HG02759 (cell line): ENCODE measurements around the gene IDH2.

Experiments
- ATAC-seq: cut with Tn5 transposase; IDR thresholded peaks from one replicate; pipeline ENCODE4 v1.9.1; 2021; ENCODE audit warnings: mild to moderate bottlenecking, moderate library complexity; ENCODE audit not compliant: unreplicated experiment

Gene IDH2

DNA sequence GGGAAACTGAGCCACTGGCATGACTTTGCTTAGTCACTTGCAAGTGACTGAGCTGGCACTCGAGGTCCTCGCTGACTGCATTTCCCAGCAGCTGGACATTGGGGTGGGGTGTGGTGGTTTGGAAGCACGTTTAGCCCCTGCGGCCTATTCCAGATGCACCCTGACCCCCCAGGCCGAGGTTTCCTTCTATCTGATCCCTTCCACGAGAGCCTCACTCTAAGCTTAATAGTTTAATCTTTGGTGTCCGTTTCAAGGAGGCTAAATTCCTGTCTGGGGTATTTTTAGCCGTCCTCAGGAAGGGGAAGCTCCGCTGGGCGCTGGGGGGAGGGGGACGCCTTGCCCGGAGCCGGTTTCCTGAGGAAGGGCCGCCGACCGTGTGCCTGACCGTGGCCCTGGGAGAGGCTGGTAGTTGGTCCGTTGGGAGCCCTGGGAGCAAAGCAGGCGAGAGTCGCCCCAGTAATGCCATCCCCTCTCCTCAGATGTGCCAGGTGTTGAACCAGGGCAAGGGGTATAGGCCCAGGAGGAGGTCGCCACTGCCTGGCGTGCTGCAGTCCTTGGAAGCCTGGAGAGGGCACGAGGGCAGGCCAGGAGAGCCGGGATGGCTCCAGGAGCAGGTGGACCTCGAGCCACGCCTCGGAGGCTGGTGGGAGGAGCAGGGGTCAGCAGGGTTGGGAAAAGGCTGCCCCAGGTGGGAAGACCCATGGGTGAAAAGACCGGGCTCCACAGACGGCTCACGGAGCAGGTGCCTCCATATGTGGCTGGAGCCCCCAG lies 37.2 kb downstream of the IDH2 start:
- no peak for ATAC-seq

- ATAC-seq: no peak
Measured at GRCh38 chr15:90063770-90064247, 38.5 kb downstream of the IDH2 start.

GRCh38 chr15:90062973-90063769 lies 39.1 kb downstream of the IDH2 start:
- no peak for ATAC-seq

- no peak for ATAC-seq
Measured at GRCh38 chr15:90062462-90062932, 39.8 kb downstream of the IDH2 start.

DNA sequence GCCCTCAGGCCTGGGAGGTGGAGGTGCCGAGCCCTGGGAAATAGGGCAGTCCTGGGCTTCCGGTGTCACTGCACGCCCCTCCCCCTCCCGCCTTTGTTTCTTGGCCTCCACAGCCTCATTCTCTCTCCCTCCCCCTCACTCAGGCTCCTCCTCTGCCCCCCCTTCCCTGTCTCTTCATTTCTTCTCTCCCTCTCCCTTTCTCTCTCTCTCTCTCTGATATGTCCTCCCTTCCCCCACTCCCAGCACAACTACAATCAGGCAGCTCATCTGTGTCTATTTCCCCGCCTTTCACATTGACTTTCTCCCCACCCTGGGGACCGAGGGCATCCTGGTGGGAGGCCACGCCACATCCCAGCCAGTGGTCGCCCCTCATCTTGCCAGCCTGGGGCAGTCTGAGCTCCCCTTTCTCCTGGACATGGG lies 40.2 kb downstream of the IDH2 start:
- no peak for ATAC-seq

DNA sequence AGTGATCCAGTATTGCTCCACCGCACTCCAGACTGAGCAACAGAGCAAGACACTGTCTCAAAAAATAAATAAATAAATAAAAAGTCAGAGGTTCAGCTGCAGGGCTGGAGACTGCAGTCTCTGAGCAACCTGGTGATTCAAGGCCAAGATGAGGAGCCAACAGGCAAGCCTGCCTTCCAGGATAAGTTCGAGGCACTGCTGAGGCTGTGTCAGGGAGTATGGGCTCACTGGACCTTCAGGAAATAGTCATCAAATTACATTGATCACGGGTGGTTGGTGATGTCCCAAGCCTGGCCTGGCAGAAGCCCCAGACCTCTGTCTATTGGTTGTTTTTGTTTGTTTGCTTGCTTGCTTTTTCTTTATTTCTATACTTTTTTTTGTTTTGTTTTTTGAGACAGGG lies 41.5 kb downstream of the IDH2 start:
- ATAC-seq: no peak

GRCh38 chr15:90059208-90059985 lies 42.9 kb downstream of the IDH2 start:
- ATAC-seq: peak; percentile 84

DNA sequence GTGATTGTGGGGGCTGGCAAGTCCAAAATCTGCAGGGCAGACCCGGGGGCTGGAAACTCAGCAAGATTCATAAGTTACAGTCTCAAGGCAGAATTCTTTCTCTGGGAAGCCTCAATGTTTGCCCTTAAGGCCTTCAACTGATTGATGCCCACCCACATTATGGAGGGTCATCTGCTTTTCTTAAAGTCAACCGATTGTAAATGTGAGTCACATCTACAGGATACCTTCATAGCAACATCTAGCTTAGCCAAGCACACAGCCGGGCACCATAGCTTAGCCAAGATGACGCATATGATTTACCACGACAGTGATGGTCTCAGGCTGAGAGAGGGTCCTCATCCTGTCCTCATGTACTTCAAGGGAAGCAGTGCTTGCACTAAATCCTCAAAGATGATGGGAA lies 43.5 kb downstream of the IDH2 start:
- ATAC-seq: no peak

DNA sequence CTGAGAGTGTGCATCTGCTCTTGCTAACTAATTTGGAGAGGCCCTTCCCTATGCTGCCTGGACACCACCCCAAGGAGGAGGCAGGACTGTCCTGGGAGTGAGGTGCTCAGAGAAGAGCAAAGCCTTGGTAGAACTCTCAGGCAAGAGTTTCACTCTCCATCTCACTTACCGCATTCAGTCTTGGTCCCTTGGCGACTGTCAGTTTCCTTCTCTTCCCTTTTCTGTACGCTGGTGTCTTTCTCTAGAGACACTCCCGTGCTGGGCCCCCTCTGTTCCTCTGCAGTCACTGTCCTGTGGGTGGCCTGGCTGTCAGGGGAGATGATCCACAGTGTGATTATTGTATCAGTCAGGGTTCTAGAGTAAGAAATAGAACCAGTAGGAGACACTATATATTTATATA lies 44.0 kb downstream of the IDH2 start:
- ATAC-seq: no peak

GRCh38 chr15:90056529-90056928 lies 45.7 kb downstream of the IDH2 start:
- ATAC-seq: no peak

GRCh38 chr15:90055182-90055581 lies 47.1 kb downstream of the IDH2 start:
- ATAC-seq: no peak

DNA sequence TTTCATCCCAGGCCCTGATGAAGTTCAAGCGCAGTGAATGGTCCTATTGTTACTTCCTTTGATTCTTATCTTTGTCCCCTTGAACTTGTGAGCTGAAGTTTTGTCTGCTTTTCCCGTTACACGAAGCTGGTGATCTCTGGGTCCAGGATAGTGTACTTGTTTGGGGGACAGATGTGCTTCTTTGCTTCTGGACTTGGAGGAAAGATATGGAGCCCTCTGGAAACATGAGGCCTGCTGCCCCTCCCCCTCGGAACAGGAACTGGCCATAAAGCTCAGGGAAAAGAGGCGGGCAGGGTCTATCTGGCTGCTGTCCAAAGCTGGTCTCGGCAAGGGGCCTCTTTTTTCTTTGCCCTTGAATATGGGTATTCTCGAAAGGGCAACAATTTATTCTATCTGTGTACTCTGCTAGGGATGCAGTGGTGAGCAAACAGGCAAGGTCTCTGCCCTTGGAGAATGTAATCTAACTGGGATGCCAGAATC lies 47.6 kb downstream of the IDH2 start:
- ATAC-seq: no peak

- ATAC-seq: no peak
Measured at GRCh38 chr15:90053685-90054466, 48.4 kb downstream of the IDH2 start.

GRCh38 chr15:90051874-90052273 lies 50.4 kb downstream of the IDH2 start:
- ATAC-seq: no peak

GRCh38 chr15:90049666-90050604 lies 52.3 kb downstream of the IDH2 start:
- ATAC-seq: no peak

GRCh38 chr15:90049030-90049429 lies 53.2 kb downstream of the IDH2 start:
- no peak for ATAC-seq

DNA sequence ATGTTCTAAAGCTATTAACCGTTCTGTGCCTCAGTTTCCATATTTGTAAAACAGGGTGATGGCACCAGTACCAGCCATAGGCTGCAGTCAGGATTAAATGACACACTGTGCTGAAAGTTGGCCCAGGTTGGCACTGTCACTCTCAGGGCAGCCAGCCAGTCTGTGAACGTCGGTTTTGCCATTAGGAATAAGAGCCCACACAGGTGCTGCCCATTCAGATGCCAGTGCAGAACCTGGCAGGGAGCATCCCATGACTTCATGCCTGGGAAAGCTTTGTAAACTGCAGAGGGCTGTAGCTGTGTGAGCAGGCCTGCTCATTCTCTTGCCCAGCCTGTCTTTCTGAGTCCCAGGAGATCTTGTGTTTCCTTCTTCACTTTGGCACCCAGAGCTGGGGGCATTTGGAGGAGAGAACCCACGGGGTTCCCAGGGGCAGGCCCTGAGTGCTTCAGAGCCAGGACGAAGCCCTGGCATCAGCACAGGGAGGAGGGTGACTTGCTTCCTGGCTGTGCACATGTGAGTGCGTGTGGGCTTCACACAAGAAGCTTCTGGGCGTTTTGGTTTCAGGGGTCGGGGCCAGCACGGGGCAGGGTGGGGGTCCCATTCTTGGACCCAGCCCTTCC lies 54.2 kb downstream of the IDH2 start:
- no peak for ATAC-seq

DNA sequence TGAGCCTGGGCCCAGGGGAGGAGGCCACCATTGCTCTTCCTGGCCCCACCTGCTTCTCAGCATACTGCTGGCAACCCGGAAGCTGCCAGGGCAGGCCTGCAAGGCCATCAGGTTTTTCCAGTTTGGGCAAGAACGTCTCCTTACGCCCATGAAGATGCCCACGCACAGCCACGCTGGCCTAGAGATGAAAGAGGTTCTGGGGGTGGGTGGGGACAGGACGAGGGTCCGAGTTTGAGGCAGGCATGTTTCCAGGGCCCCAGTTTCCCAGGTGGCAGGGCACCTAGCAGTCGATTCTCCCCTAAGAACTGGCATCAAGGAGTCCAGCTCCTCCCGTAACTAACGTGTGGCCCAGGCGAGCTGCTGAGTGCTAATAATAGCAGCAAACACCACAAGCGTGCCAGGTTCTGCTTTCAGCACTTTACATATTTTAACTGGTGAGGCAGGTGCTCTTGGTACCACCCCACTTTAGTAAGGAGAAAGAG lies 55.3 kb downstream of the IDH2 start:
- ATAC-seq: peak; percentile 62

DNA sequence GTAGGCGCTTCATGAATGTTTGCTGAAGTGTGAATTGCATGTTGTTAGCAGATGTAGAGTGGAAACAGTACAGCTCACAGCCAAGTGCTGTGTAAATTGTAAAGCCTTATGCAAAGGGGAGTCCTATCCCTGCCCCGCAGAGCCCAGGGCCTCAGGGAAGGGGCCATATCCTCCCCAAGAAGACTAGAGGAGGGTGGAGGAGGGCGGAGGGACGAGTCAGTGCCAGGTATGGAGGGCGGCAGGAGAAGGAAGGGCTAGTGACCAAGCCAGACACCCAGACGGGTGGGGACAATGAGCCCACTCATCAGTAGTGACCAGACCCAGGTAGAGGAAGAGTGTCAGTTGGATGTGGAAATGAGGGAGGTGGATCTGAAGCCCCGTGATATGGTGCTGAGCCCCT lies 56.0 kb downstream of the IDH2 start:
- no peak for ATAC-seq
